Activated CD4-positive, alpha-beta T cell treated with anti-CD3 and anti-CD28 coated beads, Interleukin-2, amount 50 U/mL, for 4 hours (primary cell): ENCODE measurements around the gene CCDC152.
"Not testable (repeated sequence)": the region's sequence is repeated elsewhere in the genome, so short reads cannot be mapped to it uniquely, and the experiment has no call there.

Experiments used
- DNase-seq, 2 experiments: peaks; one replicate each; pipeline ENCODE4 v3.0.0-alpha.2; 2020

The CCDC152 gene

DNA sequence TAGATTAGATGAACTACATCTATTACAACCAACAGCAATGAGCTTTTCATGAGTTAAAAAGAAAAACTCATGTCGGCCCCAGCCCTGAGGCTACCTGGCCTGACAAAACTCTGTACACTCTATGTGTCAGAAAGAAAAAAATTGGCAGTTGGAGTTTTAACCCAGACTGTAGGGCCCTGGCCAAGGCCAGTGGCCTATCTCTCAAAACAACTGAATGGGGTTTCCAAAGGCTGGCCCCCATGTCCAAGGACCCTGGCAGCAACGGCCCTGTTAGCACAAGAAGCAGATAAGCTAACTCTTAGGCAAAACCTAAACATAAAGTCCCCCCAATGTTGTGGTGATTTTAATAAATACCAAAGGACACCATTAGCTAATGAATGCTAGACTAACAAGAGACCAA, 59.9 kb downstream of the CCDC152 start:
- DNase-seq = not testable (repeated sequence)

DNA sequence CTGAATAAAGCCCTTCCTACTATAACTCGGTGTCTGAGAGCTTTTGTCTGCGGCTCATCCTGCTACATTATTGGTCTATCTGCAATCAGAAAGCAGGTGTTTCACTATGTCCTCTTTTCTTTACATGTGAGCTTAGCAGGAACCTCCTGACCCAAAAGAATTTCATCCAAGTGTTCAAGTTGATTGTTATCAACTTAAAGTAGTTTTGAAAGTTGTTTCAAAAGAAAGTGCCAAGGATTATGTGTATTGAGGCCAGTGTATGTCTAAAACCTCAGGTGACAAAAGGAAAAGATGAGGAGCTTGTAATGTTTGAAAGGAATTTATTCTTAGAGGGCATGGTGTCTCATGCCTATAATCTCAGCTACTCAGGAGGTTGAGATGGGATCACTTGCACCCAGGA, 63.1 kb downstream of the CCDC152 start:
- DNase-seq = no peak

DNA sequence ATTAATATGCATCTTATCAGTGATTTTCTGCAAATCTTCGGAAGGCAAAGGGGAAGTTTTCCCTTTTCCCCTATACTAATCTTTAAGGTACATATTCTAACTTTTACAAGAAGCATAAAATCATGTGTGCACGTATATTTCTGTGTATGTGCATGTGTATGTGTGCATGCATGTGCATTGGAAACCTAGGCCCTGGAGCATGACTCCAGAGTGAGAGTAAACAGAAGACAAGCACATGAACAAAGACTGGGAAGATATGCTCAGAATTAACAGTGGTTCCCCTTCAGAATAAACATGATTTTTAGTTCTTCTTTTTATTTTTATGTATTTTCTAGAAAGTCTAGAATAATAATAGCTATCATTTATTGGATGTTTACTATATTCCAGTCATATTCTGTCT, 65.9 kb downstream of the CCDC152 start:
- no peak for DNase-seq

DNA sequence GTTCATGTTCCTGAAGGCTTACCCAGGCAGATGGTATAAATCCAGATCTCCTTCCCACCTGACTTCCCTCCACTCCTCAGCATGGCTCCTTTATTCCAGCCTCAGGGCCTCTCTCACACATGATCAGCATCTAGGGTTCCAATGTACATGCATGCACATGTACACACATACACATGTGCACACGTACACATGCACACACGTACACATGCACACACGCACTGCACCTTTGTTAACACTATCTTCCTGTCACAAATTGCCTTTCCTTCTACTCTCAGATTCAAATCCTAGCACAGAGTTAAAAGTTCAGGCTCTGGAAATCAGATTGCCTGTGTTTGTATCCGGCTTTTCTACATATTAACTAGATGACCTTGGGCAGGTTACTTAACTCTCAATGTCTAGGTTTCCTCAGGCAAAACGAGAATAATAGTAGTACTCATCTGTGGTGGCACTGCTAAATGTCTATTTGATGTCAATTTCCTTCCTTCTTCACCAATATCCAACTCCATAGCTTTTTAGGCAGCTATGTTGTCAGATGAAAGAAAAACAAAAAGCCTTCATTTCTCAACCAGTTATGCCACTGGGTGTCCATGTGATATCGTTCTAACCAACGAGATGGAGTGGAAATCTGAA, 67.8 kb downstream of the CCDC152 start:
- no peak for DNase-seq

DNA sequence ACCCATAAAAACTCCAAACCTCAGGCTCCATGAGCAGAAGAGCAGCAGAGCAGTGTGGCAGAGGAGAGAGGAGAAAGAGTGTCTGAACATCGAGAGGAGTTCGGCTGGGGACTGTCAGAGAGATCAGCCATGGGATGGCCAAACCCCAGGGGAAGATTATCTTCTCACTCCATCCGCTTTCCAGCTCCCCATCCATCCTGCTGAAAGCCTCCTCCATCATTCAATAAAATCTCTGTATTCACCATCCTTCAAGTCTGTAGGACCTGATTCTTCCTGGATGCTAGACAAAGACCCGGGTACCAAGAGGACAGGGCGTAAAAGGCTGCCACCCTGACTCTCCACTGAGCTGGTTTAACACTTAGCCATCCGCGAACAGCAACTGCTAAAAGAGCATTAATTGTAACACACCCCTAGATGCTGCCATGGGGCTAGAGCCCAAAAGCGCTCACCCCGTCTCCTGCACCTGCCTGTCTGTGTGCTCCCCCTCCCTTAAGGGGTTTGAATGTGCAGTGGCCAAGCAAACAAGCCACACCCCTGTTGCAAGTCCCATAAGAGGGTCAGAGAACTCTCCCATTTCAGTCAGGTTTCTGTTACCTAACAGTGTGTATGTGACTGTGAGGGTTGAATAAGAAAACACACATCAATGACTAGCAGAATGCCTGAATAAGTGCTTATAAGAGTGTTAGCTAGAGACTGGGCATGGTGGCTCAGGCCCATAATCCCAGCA, 69.0 kb downstream of the CCDC152 start:
- DNase-seq = no peak

DNA sequence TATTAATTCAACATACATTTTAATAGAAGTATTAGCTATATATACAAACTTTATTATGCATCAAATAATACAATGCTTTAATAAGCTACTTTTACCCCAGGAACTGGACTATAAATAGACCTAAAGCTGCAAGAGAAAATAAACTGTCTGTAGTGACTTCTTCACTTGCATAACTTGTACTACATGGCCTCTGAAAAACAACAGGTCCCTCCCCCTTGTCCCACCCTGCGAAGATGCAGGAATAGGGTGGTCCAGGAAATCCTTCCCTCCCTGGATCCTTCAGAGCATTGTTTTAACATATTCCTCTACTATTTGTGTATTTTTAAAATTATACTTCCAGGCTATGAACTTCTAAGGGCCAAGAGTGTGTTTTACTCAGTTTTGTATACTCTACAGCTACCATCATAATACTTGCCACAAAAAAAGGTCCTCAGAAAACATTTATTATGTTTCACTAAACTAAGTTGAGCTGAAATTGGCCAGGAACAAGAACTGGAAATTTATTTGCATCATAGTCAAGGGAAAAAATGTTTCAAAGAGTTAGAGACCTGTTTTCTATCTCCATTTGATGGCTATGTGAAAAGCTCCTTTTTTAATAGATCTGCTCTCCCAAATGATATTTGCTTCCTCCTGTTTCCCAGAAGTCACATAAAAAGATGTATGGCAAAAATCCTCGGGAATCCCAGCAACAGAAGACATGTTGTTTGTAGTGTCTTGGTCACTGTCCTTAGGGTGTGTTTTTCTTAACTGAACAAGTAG, 70.3 kb downstream of the CCDC152 start:
- DNase-seq = no peak

DNA sequence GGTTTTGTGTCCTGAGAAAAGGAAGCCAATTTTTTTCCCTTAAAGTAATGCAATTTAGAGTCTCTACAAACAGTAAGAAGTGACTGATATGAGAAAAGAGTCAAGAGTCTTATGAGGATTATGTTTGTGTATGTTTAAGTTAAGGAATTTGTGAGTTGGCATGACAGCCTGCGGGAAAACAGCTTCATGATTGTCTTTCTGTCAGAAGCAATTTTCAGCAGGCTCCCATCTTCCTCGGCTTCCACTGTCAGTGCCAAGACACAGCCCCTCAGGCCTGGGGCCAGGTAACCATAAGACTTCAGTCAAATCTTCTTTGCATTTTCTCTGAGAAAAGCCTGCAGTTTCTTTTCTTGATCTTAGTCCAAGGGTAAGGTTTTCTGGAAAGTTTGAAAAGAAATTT, 72.1 kb downstream of the CCDC152 start:
- no peak for DNase-seq

DNA sequence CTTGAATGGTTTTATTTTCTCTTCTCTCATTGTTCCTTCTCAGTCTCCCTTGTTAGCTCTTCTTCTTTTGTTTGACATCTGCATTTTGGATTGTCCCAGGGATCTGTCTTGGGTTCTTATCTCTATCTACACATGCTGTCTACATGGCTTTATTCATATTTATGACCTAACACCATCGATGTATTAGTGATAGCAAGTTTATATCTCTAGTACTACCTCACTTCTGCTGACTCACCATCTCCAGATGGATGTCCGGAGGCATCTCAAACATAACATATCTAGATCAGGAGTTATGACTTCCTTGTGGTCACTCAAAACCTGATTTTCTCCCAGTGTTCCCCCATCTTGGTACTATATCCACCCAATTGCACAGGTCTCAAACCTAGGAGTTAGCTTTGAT, 74.3 kb downstream of the CCDC152 start:
- no peak for DNase-seq

DNA sequence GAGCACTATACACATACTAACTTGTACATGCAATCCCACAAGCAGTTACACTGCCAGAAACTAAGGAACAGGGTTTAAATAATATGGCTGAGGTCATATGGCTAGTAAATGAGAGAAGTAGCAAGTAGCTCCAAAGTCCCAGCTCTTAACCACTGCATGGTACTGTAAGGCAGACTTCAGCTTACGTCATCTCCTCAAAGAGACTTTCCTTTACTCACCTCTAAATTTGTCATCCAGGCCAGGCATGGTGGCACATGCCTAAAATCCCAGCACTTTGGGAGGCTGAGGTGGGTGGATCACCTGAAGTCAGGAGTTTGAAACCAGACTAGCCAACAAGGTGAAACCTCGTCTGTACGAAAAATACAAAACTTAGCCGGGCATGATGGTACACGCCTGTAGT, 75.4 kb downstream of the CCDC152 start:
- no peak for DNase-seq

DNA sequence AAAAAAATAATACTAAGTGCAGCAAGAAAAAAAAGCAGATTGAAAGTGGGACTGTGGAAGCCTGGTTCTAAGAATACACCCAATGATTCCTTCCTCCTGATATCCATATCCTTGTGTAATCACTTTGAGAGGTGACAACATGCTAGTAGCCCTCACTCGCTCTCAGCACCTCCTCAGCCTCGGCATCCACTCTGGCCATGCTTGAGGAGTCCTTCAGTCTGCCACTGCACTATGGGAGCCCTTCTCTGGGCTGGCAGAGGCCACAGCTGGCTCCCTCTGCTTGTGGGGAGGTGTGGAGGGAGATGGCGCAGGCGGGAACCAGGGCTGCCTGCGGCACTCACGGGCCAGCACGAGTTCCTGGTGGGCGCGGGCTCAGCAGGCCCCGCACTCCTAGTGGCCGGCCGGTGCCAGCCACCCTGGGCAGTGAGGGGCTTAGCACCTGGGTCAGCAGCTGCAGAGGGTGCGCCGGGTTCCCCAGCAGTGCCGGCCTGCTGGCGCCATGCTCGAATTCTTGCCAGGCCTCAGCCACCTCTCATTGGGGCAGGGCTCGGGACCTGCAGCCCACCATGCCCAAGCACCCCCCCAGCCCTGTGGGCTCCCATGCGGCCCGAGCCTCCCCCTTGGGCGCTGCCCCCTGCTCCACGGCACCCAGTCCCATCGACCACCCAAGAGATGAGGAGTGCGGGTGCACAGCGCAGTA, 79.6 kb downstream of the CCDC152 start:
- DNase-seq = no peak

DNA sequence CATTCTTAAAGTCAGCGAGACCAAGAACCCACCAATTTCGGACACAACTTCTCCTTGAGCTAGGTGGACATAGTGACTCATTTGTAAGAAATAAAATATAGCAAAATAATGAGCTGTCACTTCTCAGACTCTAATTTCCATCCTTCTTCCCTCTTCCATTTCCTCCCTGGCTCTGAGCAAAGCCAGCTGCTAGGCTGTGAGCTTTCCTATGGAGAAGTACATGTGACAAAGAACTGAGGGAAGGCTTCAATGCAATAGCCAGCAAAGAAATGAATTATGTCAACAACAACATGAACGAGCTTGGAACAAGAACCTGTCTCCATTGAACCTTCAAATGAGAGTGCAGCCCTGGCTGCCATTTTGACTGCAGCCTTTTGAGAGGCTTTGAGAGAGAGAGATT, 81.0 kb downstream of the CCDC152 start:
- no peak for DNase-seq

DNA sequence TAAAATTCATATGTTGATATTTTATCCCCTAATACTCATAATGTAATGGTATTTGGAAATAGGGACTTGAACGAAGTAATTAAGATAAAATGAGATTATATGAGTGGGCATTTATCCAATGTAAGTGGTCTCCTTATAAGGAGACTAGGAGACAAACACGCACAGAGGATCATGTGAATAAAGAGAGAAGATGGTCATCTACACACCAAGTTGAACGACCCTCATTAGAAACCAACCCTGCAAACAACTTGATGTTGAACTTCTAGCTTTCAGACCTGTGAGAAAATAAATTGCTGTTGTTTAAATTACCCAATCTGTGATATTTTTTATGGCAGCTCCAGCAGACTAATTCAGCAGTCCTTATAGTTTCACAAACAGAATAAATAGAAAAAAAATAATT, 82.6 kb downstream of the CCDC152 start:
- DNase-seq = no peak

DNA sequence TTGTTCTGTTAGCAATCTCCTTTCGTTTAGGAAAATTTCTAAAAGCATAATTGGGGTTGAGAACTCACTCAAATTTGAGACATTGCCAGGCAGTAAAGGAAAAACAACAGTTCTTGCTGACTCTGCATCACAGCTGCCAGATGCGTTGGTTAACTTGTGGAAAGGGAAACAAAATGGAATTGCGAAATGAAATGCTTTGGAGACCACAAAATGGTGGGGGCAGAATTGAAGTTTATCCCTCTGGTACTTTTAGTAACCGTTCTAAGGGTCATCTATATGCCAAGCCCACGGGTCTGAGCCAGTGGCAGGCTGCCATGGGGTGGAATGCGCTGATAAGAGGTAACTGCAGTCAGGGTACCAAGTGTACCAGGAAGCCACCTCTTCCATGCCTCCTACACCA, 83.7 kb downstream of the CCDC152 start:
- DNase-seq = no peak

DNA sequence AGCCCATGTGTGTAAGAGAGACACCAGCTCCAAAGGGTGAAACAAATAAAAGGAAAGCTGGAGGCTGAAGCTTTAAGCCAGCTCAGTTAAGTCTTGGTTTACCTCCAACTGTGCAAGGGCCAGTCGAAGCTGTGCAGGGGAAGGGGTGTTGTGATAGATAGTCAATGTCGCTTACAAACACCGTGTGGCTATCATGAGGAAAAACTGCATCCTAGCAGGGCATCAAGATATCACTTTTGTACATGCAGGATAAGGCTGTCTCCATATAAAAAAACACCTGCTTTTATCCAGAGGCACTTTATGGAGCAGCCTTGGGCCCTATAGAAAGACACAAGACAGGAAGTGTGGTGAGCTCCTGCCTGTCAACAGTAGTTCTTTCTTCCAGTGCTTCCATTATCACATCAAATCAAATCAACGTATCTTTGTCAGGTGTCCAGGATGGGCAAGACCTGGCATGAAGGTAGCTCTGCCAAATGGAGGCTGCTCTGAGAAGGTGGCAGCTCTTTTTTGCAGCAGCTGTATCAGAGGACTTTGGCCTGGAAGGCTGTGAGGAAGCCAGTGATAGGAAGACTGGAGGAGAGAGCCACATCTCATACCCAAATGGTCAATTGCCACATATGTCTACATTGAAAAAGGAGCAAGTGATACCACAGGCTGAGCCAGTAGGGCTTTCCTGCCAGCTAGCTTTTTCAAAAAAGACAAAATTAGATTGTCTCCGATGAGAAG, 84.4 kb downstream of the CCDC152 start:
- DNase-seq = no peak

DNA sequence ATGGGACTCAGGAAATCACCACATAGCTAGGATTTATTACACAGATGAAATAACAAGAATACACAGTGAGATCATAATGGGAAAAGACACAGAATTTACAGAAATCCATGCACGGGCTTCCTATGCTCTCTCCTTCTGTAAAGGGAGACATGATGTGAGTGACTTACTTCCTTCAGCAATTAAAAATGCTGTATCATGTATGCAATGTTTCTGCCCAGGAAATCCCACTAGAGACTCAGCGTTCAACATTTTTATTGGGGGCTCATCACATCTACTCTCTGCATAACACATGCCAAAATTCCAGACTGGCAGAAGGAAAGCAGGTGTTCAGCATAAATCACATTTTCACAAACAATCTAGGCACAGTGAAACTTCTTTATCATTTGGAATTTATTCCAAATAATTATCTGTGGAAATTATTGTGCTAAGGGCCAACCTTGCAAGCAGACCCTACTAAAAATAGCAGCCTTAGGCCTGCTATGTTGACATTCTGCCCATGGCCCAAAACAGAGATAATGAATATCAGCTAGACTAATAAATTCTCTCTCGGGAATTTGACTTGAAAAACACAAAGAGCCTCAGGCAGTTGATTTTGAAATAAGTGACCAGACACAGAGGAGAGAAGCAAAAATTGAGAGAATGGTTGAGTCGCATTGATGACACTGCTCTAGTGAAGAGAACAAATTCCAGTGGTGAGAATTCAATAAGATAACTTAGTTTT, 86.5 kb downstream of the CCDC152 start:
- DNase-seq = no peak

DNA sequence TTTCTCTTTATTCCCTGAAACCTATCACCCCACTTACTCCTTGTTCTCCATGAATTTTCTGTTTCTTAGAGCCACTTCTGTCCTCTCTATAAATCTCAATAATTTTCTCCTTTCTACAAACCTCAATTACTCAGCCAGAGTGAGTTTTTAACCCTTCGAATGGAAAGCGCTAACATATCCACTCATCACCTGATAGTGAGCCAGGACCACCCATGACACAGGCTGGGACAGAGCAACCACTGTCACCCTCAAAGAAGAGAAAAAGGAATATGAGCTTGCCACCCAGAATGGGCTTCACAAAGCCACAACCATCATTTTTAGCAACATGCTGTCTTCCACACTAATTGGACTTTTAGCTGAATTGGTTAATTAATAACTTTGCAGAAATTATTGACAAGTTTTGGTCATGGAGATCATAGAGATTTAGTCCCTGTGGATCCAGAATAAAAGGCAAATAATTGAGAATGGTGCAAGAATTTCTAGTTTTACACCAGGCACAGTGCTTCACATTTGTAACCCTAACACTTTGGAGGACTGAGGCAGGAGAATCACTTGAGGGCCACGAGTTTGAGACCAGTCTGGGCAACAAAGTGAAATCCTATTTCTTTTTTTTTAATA, 87.2 kb downstream of the CCDC152 start:
- no peak for DNase-seq

DNA sequence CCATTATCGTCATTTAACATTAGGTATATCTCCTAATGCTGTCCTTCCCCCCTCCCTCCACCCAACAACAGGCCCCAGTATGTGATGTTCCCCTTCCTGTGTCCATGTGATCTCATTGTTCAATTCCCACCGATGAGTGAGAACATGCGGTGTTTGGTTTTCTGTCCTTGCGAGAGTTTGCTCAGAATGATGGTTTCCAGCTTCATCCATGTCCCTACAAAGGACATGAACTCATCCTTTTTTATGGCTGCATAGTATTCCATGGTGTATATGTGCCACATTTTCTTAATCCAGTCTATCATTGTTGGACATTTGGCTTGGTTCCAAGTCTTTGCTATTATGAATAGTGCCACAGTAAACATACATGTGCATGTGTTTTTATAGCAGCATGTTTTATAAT, 87.8 kb downstream of the CCDC152 start:
- not testable (repeated sequence) for DNase-seq

DNA sequence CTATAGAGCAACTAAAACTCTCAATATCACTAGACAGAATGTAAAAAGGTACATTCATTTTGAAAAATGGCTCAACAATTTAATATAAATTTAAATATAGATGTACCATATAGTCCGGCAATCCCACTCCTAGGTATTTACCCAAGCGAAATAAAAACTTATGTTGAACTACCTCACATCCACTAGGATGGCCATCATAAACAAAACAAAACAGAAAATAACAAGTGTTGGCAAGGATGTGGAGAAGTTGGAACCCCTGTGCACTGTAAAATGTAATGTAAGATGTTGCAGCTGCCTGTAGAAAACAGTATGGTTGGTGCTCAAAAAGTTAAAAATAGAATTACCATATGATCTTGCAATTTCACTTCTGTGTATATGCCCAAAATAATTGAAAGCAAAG, 91.9 kb downstream of the CCDC152 start:
- no peak for DNase-seq

DNA sequence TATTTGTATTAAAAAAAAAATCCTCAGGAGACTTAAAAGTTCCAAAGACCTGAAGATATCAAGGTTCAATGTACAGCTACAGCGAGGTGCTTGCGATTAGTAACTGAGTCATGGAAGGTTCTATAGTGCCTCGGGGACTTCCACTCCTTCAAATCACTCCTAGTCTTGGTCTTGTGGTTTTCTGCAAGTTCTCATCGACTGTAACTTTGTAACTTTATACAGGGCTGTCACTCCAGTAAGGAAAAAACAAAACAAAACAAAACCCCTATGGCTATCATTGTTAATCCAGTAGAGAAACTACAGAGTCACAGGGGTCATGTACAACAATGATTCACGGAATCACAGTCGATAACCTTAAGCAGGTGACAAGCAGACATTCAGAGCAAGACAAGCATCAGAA, 94.9 kb downstream of the CCDC152 start:
- DNase-seq = no peak
